NCI-H1930 (cell line): ENCODE measurements around the gene MMP24.
"Not testable (repeated sequence)": the region's sequence is repeated elsewhere in the genome, so short reads cannot be mapped to it uniquely, and the experiment has no call there.

Source experiments
- DNase-seq, 2 experiments: peaks; one replicate each; lab custom pipeline; 2025; lab: John Stamatoyannopoulos, UW

MMP24 gene

GRCh38 chr20:35223941-35224340 lies 2.5 kb upstream of the MMP24 start:
- DNase-seq = no peak

- DNase-seq = no peak
Measured at GRCh38 chr20:35224536-35224935, 2.0 kb upstream of the MMP24 start.

GRCh38 chr20:35225319-35226125 lies 968 bp upstream of the MMP24 start:
- DNase-seq = no peak

GRCh38 chr20:35226884-35227681 lies 593 bp downstream of the MMP24 start:
- peak; percentile 16 to 31 for DNase-seq

DNA sequence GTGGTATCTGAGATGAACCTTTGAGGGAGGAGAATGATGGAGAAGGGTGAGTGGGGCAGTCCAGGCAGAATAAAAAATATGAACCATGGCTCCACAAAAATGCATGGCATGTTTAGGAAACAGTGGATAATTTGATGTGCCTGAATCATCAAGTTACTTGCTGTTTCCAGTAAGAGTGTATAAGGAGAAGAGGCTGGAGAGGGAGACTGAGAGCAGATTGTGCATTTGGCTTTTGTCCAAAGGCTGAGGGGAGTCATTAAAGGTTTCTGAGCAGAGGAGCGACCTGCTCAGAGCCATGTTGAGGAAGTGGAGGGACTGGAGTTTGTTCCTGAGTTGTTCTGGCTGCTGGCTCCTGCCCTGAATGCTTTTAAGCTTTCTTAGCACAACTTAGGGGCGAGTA lies 6.1 kb downstream of the MMP24 start:
- no peak for DNase-seq

- no peak for DNase-seq
Measured at GRCh38 chr20:35235881-35236280, 9.4 kb downstream of the MMP24 start.

DNA sequence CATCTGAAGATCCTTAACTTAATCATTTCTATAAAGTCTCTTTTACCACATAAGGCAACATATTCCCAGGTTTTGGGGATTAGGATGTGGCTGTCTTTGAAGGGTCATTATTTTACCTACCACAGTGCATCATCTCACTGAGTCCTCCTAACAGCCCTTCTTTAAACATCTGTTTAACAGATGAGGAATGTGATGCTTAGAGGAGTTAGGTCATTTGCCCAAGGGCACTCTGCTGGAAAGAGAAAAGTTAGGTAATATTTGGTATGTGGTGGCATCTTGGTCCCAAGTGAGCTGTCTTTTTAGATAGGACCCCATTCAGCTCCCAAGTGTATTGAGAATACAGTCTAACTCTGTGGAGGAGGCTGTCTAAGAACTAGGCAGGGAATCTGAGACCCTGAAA lies 11.0 kb downstream of the MMP24 start:
- DNase-seq = no peak

DNA sequence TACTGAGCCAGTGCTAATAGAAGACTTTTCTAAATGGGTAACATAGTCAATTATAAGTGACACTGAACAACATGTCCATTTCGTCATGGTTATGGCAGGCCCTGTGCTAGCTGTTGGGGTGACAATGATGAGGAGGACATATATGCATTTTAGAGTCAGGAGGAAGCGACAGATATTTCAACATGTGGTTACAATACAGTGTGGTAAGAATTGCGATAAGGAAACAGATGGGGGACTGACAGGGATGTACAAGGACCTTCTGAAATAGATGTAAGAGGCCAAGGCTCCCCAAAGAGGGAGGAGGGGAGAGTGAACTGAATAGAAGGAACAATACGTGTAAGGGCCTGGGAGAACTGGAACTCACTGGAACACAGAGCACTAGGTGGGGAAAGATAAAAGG lies 11.7 kb downstream of the MMP24 start:
- DNase-seq = no peak

GRCh38 chr20:35238735-35239134 lies 12.2 kb downstream of the MMP24 start:
- no peak for DNase-seq

DNA sequence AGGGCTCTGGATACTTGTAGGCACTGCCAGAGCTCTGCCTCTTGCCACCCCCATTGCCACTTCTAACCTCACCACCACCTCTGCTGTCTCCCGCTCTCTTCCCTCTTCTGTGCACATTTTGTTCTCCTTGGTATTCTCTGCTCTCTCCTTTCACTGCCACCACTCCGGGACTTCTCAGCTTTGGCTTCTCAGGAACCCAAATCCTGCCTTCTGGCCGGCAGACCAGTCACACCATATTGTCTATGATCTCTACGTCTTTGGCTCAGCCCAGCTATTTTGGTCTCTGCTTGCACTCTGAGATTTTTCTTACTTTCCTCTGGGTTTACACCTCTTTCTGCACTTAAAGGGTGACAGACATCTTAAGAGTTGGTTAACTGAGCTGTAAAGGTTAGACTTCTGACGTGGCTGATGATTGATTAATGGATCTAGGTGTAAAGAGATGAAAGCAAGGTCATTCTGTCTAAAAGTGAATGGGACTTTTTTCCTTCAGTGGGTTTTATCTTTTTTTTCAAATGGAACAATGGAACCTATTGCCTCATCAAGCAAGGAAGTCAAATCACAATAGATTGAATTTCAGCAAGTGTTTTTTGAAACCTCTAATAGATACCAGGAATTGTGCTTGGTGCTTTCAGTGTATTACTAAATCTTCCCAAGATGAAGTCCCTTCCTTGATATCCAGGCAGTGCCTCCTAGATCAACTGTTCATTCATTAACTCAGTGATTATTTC lies 13.8 kb downstream of the MMP24 start:
- DNase-seq = no peak

- no peak for DNase-seq
Measured at GRCh38 chr20:35240811-35241293, 14.4 kb downstream of the MMP24 start.

- DNase-seq = no peak
Measured at GRCh38 chr20:35243317-35243716, 16.8 kb downstream of the MMP24 start.

GRCh38 chr20:35243986-35244385 lies 17.5 kb downstream of the MMP24 start:
- no peak for DNase-seq

DNA sequence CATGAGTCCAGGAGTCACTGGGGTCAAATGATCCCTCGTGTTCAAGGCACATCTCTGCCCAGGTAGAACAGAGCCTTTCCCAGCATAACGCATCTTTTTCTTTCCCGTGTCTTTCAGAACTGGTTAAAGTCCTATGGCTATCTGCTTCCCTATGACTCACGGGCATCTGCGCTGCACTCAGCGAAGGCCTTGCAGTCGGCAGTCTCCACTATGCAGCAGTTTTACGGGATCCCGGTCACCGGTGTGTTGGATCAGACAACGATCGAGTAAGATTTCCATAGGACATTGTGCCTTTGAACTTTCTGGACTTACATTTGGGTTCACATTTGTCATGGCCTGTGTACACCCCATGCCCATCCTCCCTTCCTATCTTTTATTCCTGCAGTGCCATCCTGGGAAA lies 20.2 kb downstream of the MMP24 start:
- no peak for DNase-seq

DNA sequence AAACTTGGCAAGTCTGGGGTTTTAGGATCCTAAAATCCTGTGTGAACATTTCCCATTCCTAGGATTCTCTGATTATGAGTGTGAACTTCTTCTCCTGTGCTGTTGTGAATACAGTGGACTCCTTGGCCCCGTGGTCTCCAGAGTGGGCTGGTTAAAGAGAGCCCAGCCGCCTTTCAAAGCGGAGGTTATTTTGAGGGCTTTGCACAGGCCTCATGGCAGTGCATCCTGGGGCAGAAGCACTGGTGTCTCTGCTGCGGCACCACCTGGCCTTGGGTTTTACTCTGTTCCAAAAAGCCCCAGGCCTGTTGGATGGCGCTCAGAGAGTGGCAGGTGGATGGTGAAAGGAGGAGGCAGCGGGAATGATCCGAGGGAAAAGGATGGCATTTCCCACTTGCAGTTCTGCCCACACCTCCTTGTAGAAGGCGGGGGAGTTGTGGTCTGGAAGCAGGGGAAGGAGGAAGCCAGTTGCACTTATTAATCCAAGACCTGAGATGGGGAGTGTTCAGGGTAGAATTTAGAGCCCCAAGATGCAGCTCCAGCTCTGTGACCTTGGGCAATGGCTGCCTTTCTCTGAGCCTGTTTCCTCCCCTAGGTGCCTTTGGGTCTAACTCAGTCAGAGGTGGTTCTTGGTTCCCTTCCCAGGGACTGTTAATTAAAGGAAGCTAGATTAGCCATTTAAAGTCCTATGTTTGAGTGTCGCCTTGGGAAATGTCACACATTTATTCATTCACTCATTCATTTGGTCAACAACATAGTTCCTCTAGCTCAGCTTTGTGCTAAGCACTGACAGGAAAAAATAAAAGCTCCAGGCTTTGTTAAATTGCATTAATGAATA lies 22.4 kb downstream of the MMP24 start:
- no peak for DNase-seq

GRCh38 chr20:35251613-35251940 lies 25.1 kb downstream of the MMP24 start:
- no peak for DNase-seq

DNA sequence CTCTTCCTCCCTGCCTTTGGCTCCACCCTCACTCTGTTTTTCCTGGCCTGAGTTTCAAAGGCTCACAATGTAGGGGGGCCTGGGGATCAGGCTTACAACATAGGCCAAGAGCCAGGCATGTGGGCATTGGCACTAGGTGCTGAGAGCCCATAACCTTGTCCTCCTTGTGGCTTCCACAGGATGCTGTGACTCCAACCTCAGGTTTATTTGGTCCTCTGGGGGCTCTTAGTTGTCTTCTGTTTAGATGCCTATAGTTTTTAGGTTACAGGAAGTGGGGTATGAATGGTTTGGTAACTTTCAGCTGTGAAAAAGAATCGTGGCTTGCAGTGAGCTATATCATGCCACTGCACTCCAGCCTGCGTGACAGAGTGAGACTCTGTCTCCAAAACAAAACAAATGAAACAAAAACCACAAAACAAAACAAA lies 25.6 kb downstream of the MMP24 start:
- DNase-seq = no peak

- not testable (repeated sequence) for DNase-seq
Measured at GRCh38 chr20:35252598-35252997, 26.1 kb downstream of the MMP24 start.

DNA sequence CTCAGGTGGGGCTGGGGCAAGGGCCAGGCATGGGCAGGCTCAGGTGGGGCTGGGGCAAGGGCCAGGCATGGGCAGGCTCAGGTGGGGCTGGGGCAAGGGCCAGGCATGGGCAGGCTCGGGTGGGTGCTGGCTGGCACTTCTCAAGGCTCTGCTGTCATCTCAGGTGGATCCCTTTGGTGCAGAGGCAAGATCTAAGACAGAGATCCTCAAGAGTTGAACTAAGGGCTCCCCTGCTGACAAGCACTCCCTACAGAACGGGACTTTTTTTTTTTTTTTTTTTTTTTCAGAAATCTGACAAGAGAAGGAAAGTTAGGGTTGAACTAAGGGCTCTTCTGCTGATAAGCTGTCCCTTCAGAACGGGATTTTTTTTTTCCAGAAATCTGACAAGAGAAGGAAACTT lies 26.5 kb downstream of the MMP24 start:
- no peak for DNase-seq

DNA sequence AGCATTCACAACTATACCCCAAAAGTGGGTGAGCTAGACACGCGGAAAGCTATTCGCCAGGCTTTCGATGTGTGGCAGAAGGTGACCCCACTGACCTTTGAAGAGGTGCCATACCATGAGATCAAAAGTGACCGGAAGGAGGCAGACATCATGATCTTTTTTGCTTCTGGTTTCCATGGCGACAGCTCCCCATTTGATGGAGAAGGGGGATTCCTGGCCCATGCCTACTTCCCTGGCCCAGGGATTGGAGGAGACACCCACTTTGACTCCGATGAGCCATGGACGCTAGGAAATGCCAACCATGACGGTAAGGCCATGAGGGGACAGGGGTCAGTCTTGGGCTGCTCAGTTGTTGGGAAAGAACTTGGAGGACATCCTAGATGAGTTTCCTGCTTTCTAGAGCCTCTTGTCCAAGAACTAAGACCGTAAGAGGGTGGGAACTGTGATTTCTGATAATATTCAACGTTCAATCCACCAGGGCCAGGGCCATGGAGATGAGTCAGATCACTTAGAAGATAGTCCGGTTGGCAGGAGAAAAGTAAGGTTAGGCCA lies 28.0 kb downstream of the MMP24 start:
- no peak for DNase-seq

DNA sequence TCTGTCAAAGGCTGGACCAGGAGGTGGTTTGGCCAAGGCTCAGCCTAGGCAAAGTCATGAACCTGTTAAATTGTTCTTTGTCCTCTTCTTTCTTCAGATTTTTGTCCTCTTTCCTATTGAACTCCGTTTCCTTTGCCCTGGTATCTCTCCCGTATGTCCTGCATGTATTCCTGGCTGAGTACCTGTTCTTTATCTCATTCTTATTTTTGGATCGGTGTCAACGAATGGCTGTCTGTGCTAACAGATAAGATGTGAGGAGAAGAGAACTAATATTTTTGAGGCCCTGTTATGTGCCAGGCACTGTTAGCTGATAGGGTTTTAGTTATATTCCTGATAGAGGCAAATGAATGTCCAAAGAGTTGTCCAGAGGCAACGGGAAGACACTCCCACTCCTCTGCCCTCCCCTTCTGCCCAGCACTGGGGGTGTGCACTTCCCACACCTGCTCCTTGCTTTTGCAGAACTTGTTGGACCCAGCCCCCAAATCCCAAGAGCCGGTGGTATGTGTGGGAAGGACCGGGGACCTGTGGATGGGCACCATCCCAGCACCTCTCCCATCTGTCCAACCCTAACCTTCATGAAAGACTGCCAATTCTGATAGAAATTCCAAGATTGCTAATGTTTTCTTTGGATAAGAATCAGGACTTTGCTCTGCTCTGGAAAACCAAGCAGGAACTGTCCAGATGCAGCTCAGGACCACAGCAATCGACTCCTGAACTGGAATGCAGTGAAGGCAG lies 30.9 kb downstream of the MMP24 start:
- no peak for DNase-seq
